HepG2 (cell line): Measurements from ENCODE around the gene STK10. TPM values are rescaled to one million over a fixed set of nuclear protein-coding genes. Genes with fewer than 3 reads are reported as not detected.

Source experiments
- ATF7-NPFF ChIP-seq: sonication (generic); formaldehyde crosslinking; IDR thresholded peaks from 2 replicates; pipeline ENCODE4 v1.8.1; 2023; ENCODE audit warnings: mild to moderate bottlenecking, low read depth, missing genetic modification reagents, moderate library complexity
- FOXA3 ChIP-seq: IDR thresholded peaks from 2 replicates; pipeline ENCODE4 v1.6.1; 2016; ENCODE audit warnings: missing genetic modification reagents, missing compliant biosample characterization
- MXD4 ChIP-seq: IDR thresholded peaks from 2 replicates; pipeline ENCODE4 v1.6.1; 2016; ENCODE audit warnings: mild to moderate bottlenecking, missing biosample characterization, missing genetic modification reagents
- PBX2 ChIP-seq: IDR thresholded peaks from 2 replicates; pipeline ENCODE4 v1.6.1; 2016; ENCODE audit warnings: control low read depth
- RERE ChIP-seq: IDR thresholded peaks from 2 replicates; pipeline ENCODE4 v1.6.1; 2016; ENCODE audit warnings: low read depth, missing genetic modification reagents, missing compliant biosample characterization
- RFX1 ChIP-seq: fragments of 450-650 bp; IDR thresholded peaks from 2 replicates; pipeline ENCODE4 v1.6.1; 2017
- RORA ChIP-seq: sonication (generic); formaldehyde crosslinking; IDR thresholded peaks from 2 replicates; pipeline ENCODE4 v1.5.0; 2020; ENCODE audit warnings: mild to moderate bottlenecking, missing genetic modification reagents, moderate library complexity
- SOX13 ChIP-seq, 3 experiments: fragments of 450-650 bp in 1 of 3; sonication (generic) in 1 of 3; formaldehyde crosslinking in 1 of 3; IDR thresholded peaks in 2 of 3; conservative IDR thresholded peaks in 1 of 3; 2 replicates each; pipeline versions ENCODE4 v1.5.0 to v1.6.1; 2016 to 2020; ENCODE audit warnings: antibody characterized with exemption in 1 of 3, mild to moderate bottlenecking in 1 of 3, missing compliant biosample characterization in 1 of 3, missing genetic modification reagents in 1 of 3, moderate library complexity in 1 of 3
- ZEB1 ChIP-seq: IDR thresholded peaks from 2 replicates; pipeline ENCODE4 v1.6.1; 2012; ENCODE audit warnings: mild to moderate bottlenecking, low read depth, inconsistent platforms; ENCODE audit not compliant: insufficient replicate concordance
- ZKSCAN5 ChIP-seq: sonication (generic); formaldehyde crosslinking; IDR thresholded peaks from 2 replicates; pipeline ENCODE4 v1.5.1; 2020; ENCODE audit warnings: mild to moderate bottlenecking, missing genetic modification reagents
- ZNF10 ChIP-seq: sonication (generic); formaldehyde crosslinking; IDR thresholded peaks from 2 replicates; pipeline ENCODE4 v1.4.0; 2020; ENCODE audit warnings: mild to moderate bottlenecking, low read depth, missing genetic modification reagents, borderline replicate concordance
- ZNF142 ChIP-seq: sonication (generic); formaldehyde crosslinking; IDR thresholded peaks from 2 replicates; pipeline ENCODE4 v1.4.0; 2020; ENCODE audit warnings: missing genetic modification reagents
- ZNF460 ChIP-seq: sonication (generic); formaldehyde crosslinking; IDR thresholded peaks from 2 replicates; pipeline ENCODE4 v1.5.1; 2020; ENCODE audit warnings: missing genetic modification reagents, mild to moderate bottlenecking, borderline replicate concordance
- ZNF549 ChIP-seq: sonication (generic); formaldehyde crosslinking; IDR thresholded peaks from 2 replicates; pipeline ENCODE4 v1.5.0; 2020; ENCODE audit warnings: missing genetic modification reagents
- ZNF616 ChIP-seq: sonication (generic); formaldehyde crosslinking; IDR thresholded peaks from 2 replicates; pipeline ENCODE4 v1.5.0; 2020; ENCODE audit warnings: low read depth, mild to moderate bottlenecking, missing genetic modification reagents
- ZNF775 ChIP-seq: sonication (generic); formaldehyde crosslinking; IDR thresholded peaks from 2 replicates; pipeline ENCODE4 v1.4.0; 2020; ENCODE audit warnings: missing genetic modification reagents, mild to moderate bottlenecking, moderate library complexity, borderline replicate concordance
- polyA plus RNA-seq, 8 experiments: library from polyadenylated mRNA; depleted of rRNA in 3 of 8; stranded (reverse) in 7 of 8; unstranded in 1 of 8; fragments of >200 nt; fragmentation: Illumina TruSeq in 4 of 8; extraction: Trizol in 4 of 8; gene quantifications; 2 replicates each; pipeline versions ENCODE4 v1.2.1 to v1.2.3, GENCODE V29; 2011 to 2016; ENCODE audit warnings: low read depth in 4 of 8, missing spikeins in 1 of 8, mixed read lengths in 1 of 8; ENCODE audit not compliant: insufficient read depth in 1 of 8
- total RNA-seq, 5 experiments: library from RNA; depleted of rRNA; stranded (reverse); fragments of >200 nt; fragmentation: Illumina TruSeq; extraction: Trizol; gene quantifications; 2 replicates each; pipeline ENCODE4 v1.2.3, GENCODE V29; 2016; ENCODE audit warnings: low read depth in 1 of 5

Gene STK10
- total and polyA plus RNA-seq, 2 of the 13 experiments (the other 11 are each of a cell fraction or from before 2014, with no cell fraction given), result 7.0 to 7.2 TPM

- TF ChIP-seq ZEB1, result no peak
- no peak; the same call in none of the 2 replicates for TF ChIP-seq MXD4 (CRISPR knock-in tag)
- TF ChIP-seq SOX13 (IDR thresholded peaks at IDR 0.05), result no peak
- peak in 1 of 2 experiments; percentile 21; a peak in 1 of 4 replicates for TF ChIP-seq SOX13 (CRISPR knock-in tag; conservative IDR thresholded peaks at IDR 0.05 in 1 of 2, IDR thresholded peaks at IDR 0.05 in 1 of 2)
- no peak for TF ChIP-seq ZNF10
- no peak for TF ChIP-seq RERE (CRISPR knock-in tag)
- TF ChIP-seq ZKSCAN5 (CRISPR knock-in tag), result no peak
- peak; percentile 37; the same call in 1 of the 2 replicates for TF ChIP-seq FOXA3 (CRISPR knock-in tag)
- no peak for TF ChIP-seq PBX2 (CRISPR knock-in tag)
- TF ChIP-seq ZNF142, result no peak
- no peak for TF ChIP-seq RORA (CRISPR knock-in tag)
- no peak for TF ChIP-seq RFX1
- no peak for TF ChIP-seq ZNF549 (CRISPR knock-in tag)
- TF ChIP-seq ZNF616 (CRISPR knock-in tag), result no peak
- TF ChIP-seq ATF7-NPFF (CRISPR knock-in tag), result peak; percentile 65; the same call in 1 of the 2 replicates
- TF ChIP-seq ZNF460 (CRISPR knock-in tag), result no peak
- no peak for TF ChIP-seq ZNF775
Measured at GRCh38 chr5:172006321-172007174, 181.5 kb downstream of the STK10 start, which contains the start of gene FBXW11 (continued).
